ENCODE data around the gene OR6J1.

DNA sequence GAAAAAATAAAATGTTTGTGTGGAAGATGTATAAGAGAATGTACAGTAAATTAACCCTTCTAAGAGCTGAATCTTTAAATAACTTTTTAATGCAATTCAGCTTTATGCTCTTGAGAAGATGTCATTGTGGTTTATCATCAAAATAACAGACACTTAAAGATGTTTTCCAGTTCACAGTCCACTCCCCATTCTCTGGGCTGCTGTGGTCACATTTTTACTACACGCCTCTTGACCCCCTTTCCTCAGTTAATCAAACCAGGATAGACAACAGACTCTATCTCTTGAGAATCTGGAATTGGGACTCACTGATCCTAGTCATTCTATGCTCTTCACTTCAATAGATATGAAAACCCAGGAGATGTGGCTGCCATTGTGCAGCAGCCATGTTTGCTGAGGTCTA lies 24.7 kb upstream of the OR6J1 start:
- no peak for TF ChIP-seq JUND (IDR thresholded peaks at IDR 0.05; ENCODE audit: low read length)
- no peak for TF ChIP-seq POLR2A (IDR thresholded peaks at IDR 0.05; ENCODE audit: control extremely low read depth in 1 of 2, low read depth in 2 of 2, low read length in 2 of 2)
- no peak for TF ChIP-seq CHD2 (IDR thresholded peaks at IDR 0.05; ENCODE audit: low read length)
- TF ChIP-seq HDAC2 (IDR thresholded peaks at IDR 0.05; ENCODE audit: borderline replicate concordance in 1 of 2, low read depth in 2 of 2, low read length in 2 of 2), result no peak
